Activated CD8-positive, alpha-beta memory T cell treated with anti-CD3 and anti-CD28 coated beads for 4 hours (primary cell): ENCODE data around the gene KSR1.

Experiments used
- DNase-seq, 2 donors: peaks; one replicate each; pipeline ENCODE4 v3.0.0-alpha.2; 2020; ENCODE audit warnings: low read depth in 2 of 2

The KSR1 gene

GRCh38 chr17:27535178-27535928, 79.1 kb downstream of the KSR1 start:
- DNase-seq = no peak

- DNase-seq = no peak
Measured at GRCh38 chr17:27535975-27536374, 79.7 kb downstream of the KSR1 start.

GRCh38 chr17:27536781-27537180, 80.5 kb downstream of the KSR1 start:
- DNase-seq = no peak

GRCh38 chr17:27538156-27538955, 82.1 kb downstream of the KSR1 start:
- no peak for DNase-seq

- no peak for DNase-seq
Measured at GRCh38 chr17:27539152-27539551, 82.9 kb downstream of the KSR1 start.

- no peak for DNase-seq
Measured at GRCh38 chr17:27539794-27540317, 83.6 kb downstream of the KSR1 start.

- DNase-seq = no peak
Measured at GRCh38 chr17:27540318-27541101, 84.3 kb downstream of the KSR1 start.

GRCh38 chr17:27541301-27542023, 85.2 kb downstream of the KSR1 start:
- no peak for DNase-seq

GRCh38 chr17:27542841-27543463, 86.7 kb downstream of the KSR1 start:
- DNase-seq = no peak

GRCh38 chr17:27543464-27543856, 87.2 kb downstream of the KSR1 start:
- DNase-seq = no peak

GRCh38 chr17:27543958-27544349, 87.7 kb downstream of the KSR1 start:
- no peak for DNase-seq

- DNase-seq = peak in 1 of 2 donors; percentile 4
Measured at GRCh38 chr17:27544350-27545131, 88.3 kb downstream of the KSR1 start.

- no peak for DNase-seq
Measured at GRCh38 chr17:27545562-27546229, 89.4 kb downstream of the KSR1 start.

- DNase-seq = no peak
Measured at GRCh38 chr17:27546624-27547300, 90.5 kb downstream of the KSR1 start.

GRCh38 chr17:27547301-27547683, 91.0 kb downstream of the KSR1 start:
- DNase-seq = no peak

GRCh38 chr17:27548369-27548768, 92.1 kb downstream of the KSR1 start:
- no peak for DNase-seq

GRCh38 chr17:27549251-27549893, 93.1 kb downstream of the KSR1 start:
- no peak for DNase-seq

- no peak for DNase-seq
Measured at GRCh38 chr17:27550291-27550930, 94.2 kb downstream of the KSR1 start.
